K562 (cell line): ENCODE data around the gene YOD1. TPM values are rescaled to one million over a fixed set of nuclear protein-coding genes. Genes with fewer than 3 reads are reported as not detected.

Experiments
- ATAC-seq: fragments of 200-7000 bp; cut with Tn5 transposase; 3 replicates; pipeline ENCODE4 v1.9.1; 2020; ENCODE audit warnings: moderate library complexity
- BruUV-seq: library from RNA; stranded (reverse); fragments of 400-500 nt; replicated peaks from 2 replicates; lab custom pipeline; 2021; lab: Mats Ljungman, UMichigan
- CTCF ChIA-PET: fragments of 300-600 bp; formaldehyde crosslinking; extraction: SDS; loops from one replicate; lab custom pipeline; 2021; ENCODE audit warnings: low intra/inter-chr PET ratio; lab: Yijun Ruan, JAX
- POLR2A ChIA-PET: fragments of 300-600, 350-650 bp; sonication (Branson Sonifier 250); formaldehyde crosslinking; extraction: SDS; loops from one replicate; lab custom pipeline; 2021; ENCODE audit warnings: antibody characterized with exemption, inconsistent platforms; lab: Yijun Ruan, JAX
- DNase-seq, 4 experiments: peaks; one replicate each; pipeline versions ENCODE4 v3.0.0 to v3.0.0-alpha.2; 2011 to 2018; ENCODE audit warnings: low spot score in 3 of 4, mixed read lengths in 3 of 4; ENCODE audit errors: extremely low read depth in 1 of 4
- FAIRE-seq: peaks from 2 replicates; lab custom pipeline; 2011; peaks lifted over from hg19 to GRCh38; lab: Jason Lieb, UNC
- H2AFZ ChIP-seq: 2 replicates; pipeline ENCODE4 v1.6.0; 2011; ENCODE audit warnings: low read depth, low read length, control low read depth, inconsistent platforms
- H3K27ac ChIP-seq: fragments of 200-600 bp; 3 replicates; pipeline ENCODE4 v1.8.0; 2011; ENCODE audit warnings: low read depth, mild to moderate bottlenecking, control low read depth, inconsistent platforms, low read length, moderate library complexity, mixed read lengths; ENCODE audit errors: extremely low read depth
- H3K27me3 ChIP-seq, 2 experiments: fragments of 300-600 bp in 1 of 2; 2 replicates in 1 of 2; 3 replicates in 1 of 2; pipeline versions ENCODE4 v1.6.0 to v1.8.0; 2011; ENCODE audit warnings: inconsistent platforms in 2 of 2, low read length in 2 of 2, mild to moderate bottlenecking in 1 of 2, mixed read lengths in 1 of 2, moderate library complexity in 1 of 2; ENCODE audit not compliant: control insufficient read depth in 2 of 2, insufficient read depth in 2 of 2
- H3K36me3 ChIP-seq: fragments of 300-600 bp; 3 replicates; pipeline ENCODE4 v1.8.0; 2011; ENCODE audit warnings: mild to moderate bottlenecking, low read length, inconsistent platforms; ENCODE audit not compliant: control insufficient read depth, insufficient read depth
- H3K4me1 ChIP-seq, 2 experiments: fragments of 200-600 bp in 1 of 2; replicated peaks in 1 of 2; 2 replicates in 1 of 2; 3 replicates in 1 of 2; pipeline versions ENCODE4 v1.5.1 to v1.8.0; 2011; ENCODE audit warnings: inconsistent platforms in 2 of 2, low read length in 2 of 2, mild to moderate bottlenecking in 1 of 2, mixed read lengths in 1 of 2, moderate library complexity in 1 of 2; ENCODE audit not compliant: control insufficient read depth in 2 of 2, insufficient read depth in 2 of 2
- H3K4me2 ChIP-seq: 2 replicates; pipeline ENCODE4 v1.6.1; 2011; ENCODE audit warnings: low read length, control low read depth, inconsistent platforms, mixed read lengths; ENCODE audit not compliant: insufficient read depth
- H3K4me3 ChIP-seq: fragments of 200-600 bp; sonication (generic), shearing (Covaris generic); 2 replicates; pipeline ENCODE4 v1.5.1; 2016; ENCODE audit warnings: control low read depth, inconsistent platforms
- H3K79me2 ChIP-seq: fragments of 200-600 bp; 3 replicates; pipeline ENCODE4 v1.8.0; 2011; ENCODE audit warnings: low read length, inconsistent platforms; ENCODE audit not compliant: control insufficient read depth, insufficient read depth
- H3K9ac ChIP-seq, 2 experiments: 2 replicates each; pipeline versions ENCODE4 v1.6.0 to v1.6.1; 2011; ENCODE audit warnings: low read depth in 2 of 2, low read length in 2 of 2, control low read depth in 1 of 2, inconsistent platforms in 1 of 2, mild to moderate bottlenecking in 1 of 2, mixed read lengths in 1 of 2; ENCODE audit not compliant: insufficient read depth in 1 of 2
- H3K9me1 ChIP-seq: one replicate; pipeline ENCODE4 v1.6.0; 2011; ENCODE audit warnings: inconsistent platforms, mild to moderate bottlenecking, low read length, moderate library complexity; ENCODE audit not compliant: control insufficient read depth, insufficient read depth
- H3K9me3 ChIP-seq: replicated peaks from 2 replicates; pipeline ENCODE4 v1.5.1; 2011; ENCODE audit warnings: low read depth, low read length, inconsistent platforms; ENCODE audit not compliant: control insufficient read depth, insufficient read depth
- H4K20me1 ChIP-seq: replicated peaks from 2 replicates; pipeline ENCODE4 v1.6.1; 2011; ENCODE audit warnings: low read length, inconsistent platforms, mixed read lengths; ENCODE audit not compliant: control insufficient read depth, insufficient read depth
- ARID1B ChIP-seq: fragments of 450-650 bp; IDR thresholded peaks from 2 replicates; pipeline ENCODE4 v1.6.1; 2016; ENCODE audit warnings: antibody characterized with exemption, mild to moderate bottlenecking, inconsistent platforms
- E2F6 ChIP-seq, 2 experiments: IDR thresholded peaks; 2 replicates each; pipeline ENCODE4 v1.6.1; 2011; ENCODE audit warnings: borderline replicate concordance in 1 of 2, control low read depth in 1 of 2, low read depth in 1 of 2, low read length in 1 of 2, mild to moderate bottlenecking in 1 of 2, mixed read lengths in 1 of 2, moderate library complexity in 1 of 2; ENCODE audit not compliant: insufficient read depth in 1 of 2, insufficient read length in 1 of 2, poor library complexity in 1 of 2, severe bottlenecking in 1 of 2; ENCODE audit errors: extremely low read depth in 1 of 2
- ESRRA ChIP-seq: fragments of 450-650 bp; IDR thresholded peaks from 2 replicates; pipeline ENCODE4 v1.6.1; 2014; ENCODE audit warnings: low read depth, mild to moderate bottlenecking, moderate library complexity, borderline replicate concordance
- MEIS2 ChIP-seq: fragments of 450-650 bp; IDR thresholded peaks from 2 replicates; pipeline ENCODE4 v1.6.1; 2014; ENCODE audit warnings: mild to moderate bottlenecking; ENCODE audit not compliant: partially characterized antibody
- TCF3 ChIP-seq: sonication (generic); formaldehyde crosslinking; IDR thresholded peaks from 2 replicates; pipeline ENCODE4 v1.4.0; 2020; ENCODE audit warnings: mild to moderate bottlenecking, missing genetic modification reagents
- TRIM24 ChIP-seq, 2 experiments: fragments of 450-650 bp; IDR thresholded peaks; 2 replicates each; pipeline ENCODE4 v1.6.1; 2016
- ZNF140 ChIP-seq: fragments of 250-450 bp; sonication (Bioruptor Pico); IDR thresholded peaks from 2 replicates; pipeline ENCODE4 v1.8.0; 2021; ENCODE audit warnings: moderate library complexity, mild to moderate bottlenecking, inconsistent platforms
- WGBS: fragments of 100-300 bp; shearing (Covaris generic); methylation state at CpG from one replicate; pipeline ENCODE4 v1.1.6; 2016; ENCODE audit warnings: low coverage, mixed read lengths; ENCODE audit not compliant: insufficient coverage; ENCODE audit errors: missing lambda C conversion rate; 5-methylcytosine and 5-hydroxymethylcytosine counted together
- in situ Hi-C: fragments of 300-500 bp; cut with MboI; formaldehyde crosslinking; loops from 4 replicates; pipeline ENCODE4 v1.15.0; 2018; ENCODE audit warnings: inconsistent platforms, mixed read lengths
- intact Hi-C: fragments of 100-400 bp; cut with micrococcal nuclease; formaldehyde crosslinking; loops from 2 replicates; pipeline ENCODE4 v1.14.2; 2022
- polyA plus RNA-seq, 8 experiments: library from polyadenylated mRNA; depleted of rRNA in 4 of 8; stranded (reverse) in 5 of 8; unstranded in 3 of 8; fragments of >200 nt; fragmentation: Nextera tagmentation in 2 of 8; fragmentation: Illumina TruSeq in 1 of 8; extraction: Ambion mirVana in 2 of 8; extraction: Trizol in 1 of 8; gene quantifications; 2 replicates each; pipeline versions ENCODE4 v1.2.1 to v1.2.3, GENCODE V29; 2011 to 2014; ENCODE audit warnings: inconsistent platforms in 1 of 8, missing spikeins in 1 of 8
- total RNA-seq, 7 experiments: library from RNA; depleted of rRNA in 6 of 7; stranded (reverse); fragments of >200 nt in 6 of 7; fragmentation: Illumina TruSeq in 2 of 7; extraction: Trizol in 2 of 7; gene quantifications; 2 replicates each; pipeline versions ENCODE4 v1.2.1 to v1.2.3, GENCODE V29; 2011 to 2021; ENCODE audit warnings: low replicate concordance in 1 of 7
- TF ChIP-seq, protein P1 (sequence below): sonication (generic); formaldehyde crosslinking; IDR thresholded peaks from 2 replicates; pipeline ENCODE4 v1.5.0; 2020; ENCODE audit warnings: missing genetic modification reagents
- TF ChIP-seq, protein P2 (sequence below): fragments of 450-650 bp; IDR thresholded peaks from 2 replicates; pipeline ENCODE4 v1.6.1; 2016

The YOD1 gene
- total and polyA plus RNA-seq, 9 of the 15 experiments (the other 6 are each of a cell fraction or from before 2014, with no cell fraction given), result 18.2 to 78.1 (median 46.9) TPM

DNA sequence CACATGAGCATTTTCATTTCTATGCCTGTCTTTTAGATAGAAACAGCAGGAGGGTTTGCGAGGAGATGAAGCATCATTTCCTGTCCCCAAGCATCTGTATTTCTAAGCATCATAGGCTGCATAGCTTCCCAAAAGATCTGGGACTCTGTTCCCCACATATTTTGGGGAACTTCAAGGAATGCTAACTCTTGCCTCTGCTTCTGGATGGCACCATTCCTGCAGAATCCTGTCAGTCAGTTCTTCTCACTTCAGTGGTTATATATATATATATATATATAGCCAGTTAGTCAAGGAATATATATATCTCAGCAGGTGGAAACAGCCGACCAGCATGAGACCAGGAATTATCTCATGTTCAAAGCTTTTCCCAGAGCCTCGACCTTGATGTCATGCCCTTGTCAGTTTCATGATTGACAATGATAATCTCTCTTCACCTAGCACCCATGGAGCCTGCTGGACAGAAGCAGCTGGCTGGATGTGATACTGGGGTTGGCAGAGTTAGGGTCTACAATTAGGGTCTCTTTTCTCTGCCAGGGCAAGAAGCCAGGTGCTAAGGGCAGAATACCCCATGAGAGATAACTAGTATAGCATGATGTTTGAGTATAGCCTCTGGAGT lies 4.5 kb upstream of the YOD1 start:
- peak; percentile 52; the same call in 1 of the 2 replicates for TF ChIP-seq ESRRA
- TF ChIP-seq, protein P1, sequence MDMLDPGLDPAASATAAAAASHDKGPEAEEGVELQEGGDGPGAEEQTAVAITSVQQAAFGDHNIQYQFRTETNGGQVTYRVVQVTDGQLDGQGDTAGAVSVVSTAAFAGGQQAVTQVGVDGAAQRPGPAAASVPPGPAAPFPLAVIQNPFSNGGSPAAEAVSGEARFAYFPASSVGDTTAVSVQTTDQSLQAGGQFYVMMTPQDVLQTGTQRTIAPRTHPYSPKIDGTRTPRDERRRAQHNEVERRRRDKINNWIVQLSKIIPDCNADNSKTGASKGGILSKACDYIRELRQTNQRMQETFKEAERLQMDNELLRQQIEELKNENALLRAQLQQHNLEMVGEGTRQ (CRISPR knock-in tag), result no peak
- no peak for TF ChIP-seq TRIM24 (IDR thresholded peaks at IDR 0.05)
- peak; percentile 79 for TF ChIP-seq MEIS2
- TF ChIP-seq E2F6 (IDR thresholded peaks at IDR 0.05; ENCODE audit: borderline replicate concordance in 1 of 2, extremely low read depth in 1 of 2, insufficient read depth in 1 of 2, insufficient read length in 1 of 2, low read depth in 1 of 2, low read length in 1 of 2, poor library complexity in 1 of 2, severe bottlenecking in 1 of 2), result no peak
- TF ChIP-seq, protein P2, sequence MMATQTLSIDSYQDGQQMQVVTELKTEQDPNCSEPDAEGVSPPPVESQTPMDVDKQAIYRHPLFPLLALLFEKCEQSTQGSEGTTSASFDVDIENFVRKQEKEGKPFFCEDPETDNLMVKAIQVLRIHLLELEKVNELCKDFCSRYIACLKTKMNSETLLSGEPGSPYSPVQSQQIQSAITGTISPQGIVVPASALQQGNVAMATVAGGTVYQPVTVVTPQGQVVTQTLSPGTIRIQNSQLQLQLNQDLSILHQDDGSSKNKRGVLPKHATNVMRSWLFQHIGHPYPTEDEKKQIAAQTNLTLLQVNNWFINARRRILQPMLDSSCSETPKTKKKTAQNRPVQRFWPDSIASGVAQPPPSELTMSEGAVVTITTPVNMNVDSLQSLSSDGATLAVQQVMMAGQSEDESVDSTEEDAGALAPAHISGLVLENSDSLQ, result peak; percentile 71; the same call in 1 of the 2 replicates
- TF ChIP-seq TCF3, result 0 out of 2 replicates have a peak, but pooled peaks have one; percentile 18
- TF ChIP-seq ARID1B, result peak; percentile 27; the same call in 1 of the 2 replicates
- no peak for TF ChIP-seq ZNF140 (CRISPR knock-in tag)
- ATAC-seq, result no peak
- H3K4me3 ChIP-seq, result no peak overlapping the region
- H3K9me3 ChIP-seq, result no peaks in the 10 kb centered on the region
- H3K27ac ChIP-seq, result no peak overlapping the region; the same call in 2 of the 3 replicates
- peaks cover 25% of the 10 kb centered on the region for H3K79me2 ChIP-seq
- CTCF ChIA-PET, result interaction anchor here (0.6 kb wide), 1 partner anchor 577 kb away, joined by 5 read pairs; no protein-coding TSS in a partner anchor
- in situ Hi-C loops, result no loop called here
- peaks cover 4% of the 10 kb centered on the region for H3K9me1 ChIP-seq
- POLR2A ChIA-PET, result interaction anchor here (1.1 to 1.7 kb wide), 6 partner anchors 8 to 31 kb away, joined by 3 to 5 read pairs (median 4); no protein-coding TSS in a partner anchor
- H3K9ac ChIP-seq, result no peak overlapping the region
- FAIRE-seq, result no peak
- no peaks in the 10 kb centered on the region for H3K27me3 ChIP-seq
- 25% methylated on average over 3 of the region's 3 CpGs for WGBS
- no TSS peak for BruUV-seq
- H3K4me1 ChIP-seq, result peaks cover 14 to 33% of the 10 kb centered on the region in 2 experiments
- H4K20me1 ChIP-seq, result no peaks in the 10 kb centered on the region
- no peak overlapping the region for H2AFZ ChIP-seq
- H3K4me2 ChIP-seq, result no peak overlapping the region
- H3K36me3 ChIP-seq, result peaks cover 9% of the 10 kb centered on the region
- DNase-seq, result no peak
- intact Hi-C loops, result loop anchor here (10.0 kb wide), 1 partner anchor 589 kb away; the partner anchor contains the start of gene CR1L
